HL-60 (cell line): ENCODE measurements around the gene GNAQ.

Experiments used
- DNase-seq, 2 experiments: peaks; one replicate each; pipeline ENCODE4 v3.0.0-alpha.2; 2010 to 2020; ENCODE audit warnings: low read depth in 1 of 2, low spot score in 1 of 2
- H3K27ac ChIP-seq: fragments of 250-450 bp; sonication (Bioruptor Pico); replicated peaks from 2 replicates; pipeline ENCODE4 v1.5.1; 2020; ENCODE audit warnings: mild to moderate bottlenecking, moderate library complexity
- H3K27me3 ChIP-seq: fragments of 250-450 bp; sonication (Bioruptor Pico); 2 replicates; pipeline ENCODE4 v1.5.1; 2021; ENCODE audit warnings: mild to moderate bottlenecking, moderate library complexity; ENCODE audit not compliant: insufficient read depth, poor library complexity, severe bottlenecking
- H3K4me3 ChIP-seq: replicated peaks from 2 replicates; pipeline ENCODE4 v1.5.1; 2011; ENCODE audit warnings: mild to moderate bottlenecking, control low read depth, low read length; ENCODE audit not compliant: insufficient read depth
- CTCF ChIP-seq: IDR thresholded peaks from one replicate; pipeline ENCODE4 v1.5.1; 2011; ENCODE audit warnings: low read length, control low read depth, inconsistent platforms; ENCODE audit not compliant: insufficient read depth
- GABPA ChIP-seq: IDR thresholded peaks from 2 replicates; pipeline ENCODE4 v1.6.1; 2012; ENCODE audit warnings: low read depth
- POLR2AphosphoS5 ChIP-seq: IDR thresholded peaks from 2 replicates; pipeline ENCODE4 v1.6.1; 2012; ENCODE audit warnings: low read depth
- REST ChIP-seq: IDR thresholded peaks from 2 replicates; pipeline ENCODE4 v1.6.1; 2012; ENCODE audit warnings: low read depth; ENCODE audit not compliant: insufficient replicate concordance
- SPI1 ChIP-seq: IDR thresholded peaks from 2 replicates; pipeline ENCODE4 v1.6.1; 2012; ENCODE audit warnings: low read depth, mild to moderate bottlenecking, borderline replicate concordance

The GNAQ gene

GRCh38 chr9:77808751-77809081 is 222.9 kb downstream of the GNAQ start:
- Histone ChIP-seq H3K27me3 (no peaks in the 10 kb centered on the region), H3K27ac (no peak overlapping the region), H3K4me3 (no peak overlapping the region)
- no peak for DNase-seq
- TF ChIP-seq GABPA: no peak
- no peak for TF ChIP-seq CTCF
- no peak for TF ChIP-seq POLR2AphosphoS5
- no peak for TF ChIP-seq REST
- TF ChIP-seq SPI1: no peak

- no peak for DNase-seq
- Histone ChIP-seq H3K27ac (no peak overlapping the region), H3K4me3 (no peak overlapping the region), H3K27me3 (no peaks in the 10 kb centered on the region)
- no peak for TF ChIP-seq REST
- no peak for TF ChIP-seq CTCF
These were observed 223.5 kb downstream of the GNAQ start for GRCh38 chr9:77807846-77808750.

- DNase-seq: peak in 1 of 2 experiments; percentile 30
- H3K27ac ChIP-seq: no peak overlapping the region
These were observed 224.3 kb downstream of the GNAQ start for GRCh38 chr9:77807281-77807683.

More at GRCh38 chr9:77807281-77807683, 224.3 kb downstream of the GNAQ start:
- Histone ChIP-seq H3K4me3 (no peak overlapping the region), H3K27me3 (no peaks in the 10 kb centered on the region)
- TF ChIP-seq POLR2AphosphoS5 (no peak), REST (no peak), CTCF (no peak), GABPA (no peak), SPI1 (no peak)
